HG03521 (cell line): ENCODE results near the gene YPEL4.

Experiments used
- ATAC-seq: cut with Tn5 transposase; IDR thresholded peaks from one replicate; pipeline ENCODE4 v1.9.1; 2021; ENCODE audit warnings: mild to moderate bottlenecking, moderate library complexity; ENCODE audit not compliant: unreplicated experiment

Gene YPEL4

GRCh38 chr11:57596266-57596885, 53.3 kb downstream of the YPEL4 start:
- ATAC-seq, result no peak
